Right atrium auricular region (tissue), 2 donors: ENCODE measurements around the gene MRPS15. TPM values are rescaled to one million over a fixed set of nuclear protein-coding genes. Genes with fewer than 3 reads are reported as not detected.

Source experiments
- DNase-seq: peaks from one replicate; pipeline ENCODE4 v3.0.0-alpha.2; 2019; ENCODE audit warnings: low spot score
- H3K27ac ChIP-seq, 2 donors: fragments of 200-600 bp; sonication (generic); 1 replicate in 1 of 2; 2 replicates in 1 of 2; pipeline ENCODE4 v1.5.1; 2016 to 2019
- H3K27me3 ChIP-seq, 2 donors: fragments of 200-600 bp; sonication (generic); one replicate each; pipeline versions ENCODE4 v1.5.1 to v1.6.0; 2017 to 2019
- H3K36me3 ChIP-seq: fragments of 200-600 bp; sonication (generic); one replicate; pipeline ENCODE4 v1.5.1; 2016
- H3K4me1 ChIP-seq, 2 donors: fragments of 200-600 bp; sonication (generic); one replicate each; pipeline versions ENCODE4 v1.5.1 to v1.6.0; 2017 to 2019
- H3K4me3 ChIP-seq, 2 donors: fragments of 200-600 bp; sonication (generic); 1 replicate in 1 of 2; 2 replicates in 1 of 2; pipeline ENCODE4 v1.5.1; 2017 to 2019; ENCODE audit warnings: mild to moderate bottlenecking in 1 of 2, moderate library complexity in 1 of 2
- H3K9me3 ChIP-seq, 2 donors: fragments of 200-600 bp; sonication (generic); one replicate each; pipeline ENCODE4 v1.5.1; 2019
- total RNA-seq, 2 donors: library from RNA; depleted of rRNA; stranded (reverse); fragments of >200 nt; gene quantifications; one replicate each; pipeline ENCODE4 v1.1.0, GENCODE V29; 2016
- TF ChIP-seq, protein P1 (sequence below), 2 donors: fragments of 200-600 bp; sonication (generic); IDR thresholded peaks; one replicate each; pipeline ENCODE4 v1.5.1; 2019; ENCODE audit warnings: antibody characterized with exemption in 2 of 2

The MRPS15 gene
- total RNA-seq, 2 donors from 2014 or later: 81.4 to 93.4 TPM

DNA sequence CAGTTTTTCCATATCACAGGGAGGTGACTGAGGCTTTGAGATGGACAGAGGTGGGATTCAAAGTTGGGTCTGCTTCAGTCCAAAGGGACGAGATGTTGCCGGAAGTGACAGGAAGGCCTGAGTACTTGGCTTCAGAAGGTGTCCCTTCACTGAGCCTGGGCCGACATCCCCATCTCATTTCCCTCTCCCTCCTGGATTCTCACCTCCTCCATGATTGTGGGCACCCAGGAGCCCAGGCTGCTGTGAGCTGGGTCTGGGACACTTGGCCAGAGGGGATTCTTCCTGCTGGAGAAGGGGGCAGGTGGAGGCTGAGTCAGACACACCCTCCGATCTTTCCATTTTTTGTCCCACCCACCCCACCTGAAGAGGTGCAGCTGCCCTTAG lies 2.8 kb upstream of the MRPS15 start:
- H3K36me3 ChIP-seq: no peaks in the 10 kb centered on the region
- no peak for DNase-seq
- no peak overlapping the region for H3K4me3 ChIP-seq
- no peaks in the 10 kb centered on the region for H3K27me3 ChIP-seq
- H3K27ac ChIP-seq: no peak overlapping the region
- peaks cover 0 to 20% of the 10 kb centered on the region in 2 donors for H3K4me1 ChIP-seq
- TF ChIP-seq, protein P1, sequence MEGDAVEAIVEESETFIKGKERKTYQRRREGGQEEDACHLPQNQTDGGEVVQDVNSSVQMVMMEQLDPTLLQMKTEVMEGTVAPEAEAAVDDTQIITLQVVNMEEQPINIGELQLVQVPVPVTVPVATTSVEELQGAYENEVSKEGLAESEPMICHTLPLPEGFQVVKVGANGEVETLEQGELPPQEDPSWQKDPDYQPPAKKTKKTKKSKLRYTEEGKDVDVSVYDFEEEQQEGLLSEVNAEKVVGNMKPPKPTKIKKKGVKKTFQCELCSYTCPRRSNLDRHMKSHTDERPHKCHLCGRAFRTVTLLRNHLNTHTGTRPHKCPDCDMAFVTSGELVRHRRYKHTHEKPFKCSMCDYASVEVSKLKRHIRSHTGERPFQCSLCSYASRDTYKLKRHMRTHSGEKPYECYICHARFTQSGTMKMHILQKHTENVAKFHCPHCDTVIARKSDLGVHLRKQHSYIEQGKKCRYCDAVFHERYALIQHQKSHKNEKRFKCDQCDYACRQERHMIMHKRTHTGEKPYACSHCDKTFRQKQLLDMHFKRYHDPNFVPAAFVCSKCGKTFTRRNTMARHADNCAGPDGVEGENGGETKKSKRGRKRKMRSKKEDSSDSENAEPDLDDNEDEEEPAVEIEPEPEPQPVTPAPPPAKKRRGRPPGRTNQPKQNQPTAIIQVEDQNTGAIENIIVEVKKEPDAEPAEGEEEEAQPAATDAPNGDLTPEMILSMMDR (IDR thresholded peaks at IDR 0.05): no peak
- no peaks in the 10 kb centered on the region for H3K9me3 ChIP-seq

DNA sequence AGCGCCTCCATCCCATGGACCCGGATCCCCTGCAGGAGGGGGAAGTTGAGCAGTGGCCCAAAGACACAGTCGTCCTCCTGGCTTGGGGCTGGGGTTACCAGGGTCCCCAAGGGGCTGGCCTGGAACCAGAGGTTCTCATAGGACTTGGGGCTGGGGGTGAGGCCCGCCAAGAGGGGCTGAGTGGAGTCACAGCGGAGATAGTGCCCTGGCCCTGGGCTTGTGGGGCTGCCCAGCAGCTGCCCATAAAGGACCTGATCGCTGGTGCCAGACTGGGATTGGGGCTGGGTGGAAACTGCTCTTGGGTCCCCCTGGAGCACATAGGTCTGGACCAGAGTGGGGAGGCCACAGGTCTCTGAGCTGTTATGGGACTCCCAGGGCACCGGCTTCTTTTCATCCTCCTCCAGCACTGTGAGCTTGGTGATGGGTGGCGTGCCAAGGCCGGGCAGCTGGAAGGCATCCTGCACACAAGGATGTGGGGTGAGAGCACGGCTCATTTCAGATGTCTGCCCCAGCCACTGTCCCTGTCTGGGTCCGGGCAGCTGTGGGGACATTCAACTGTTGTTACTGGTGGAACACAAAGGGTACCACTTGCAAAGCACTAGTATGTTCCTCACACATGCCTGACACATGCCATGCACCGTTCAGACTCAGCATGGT lies 2.3 kb upstream of the MRPS15 start:
- Histone ChIP-seq H3K27me3 (no peaks in the 10 kb centered on the region), H3K4me3 (no peak overlapping the region), H3K27ac (no peak overlapping the region), H3K4me1 (peaks cover 0 to 20% of the 10 kb centered on the region in 2 donors), H3K9me3 (no peaks in the 10 kb centered on the region), H3K36me3 (peaks cover under 1% of the 10 kb centered on the region)
- DNase-seq: no peak
- TF ChIP-seq, protein P1 (IDR thresholded peaks at IDR 0.05): no peak

DNA sequence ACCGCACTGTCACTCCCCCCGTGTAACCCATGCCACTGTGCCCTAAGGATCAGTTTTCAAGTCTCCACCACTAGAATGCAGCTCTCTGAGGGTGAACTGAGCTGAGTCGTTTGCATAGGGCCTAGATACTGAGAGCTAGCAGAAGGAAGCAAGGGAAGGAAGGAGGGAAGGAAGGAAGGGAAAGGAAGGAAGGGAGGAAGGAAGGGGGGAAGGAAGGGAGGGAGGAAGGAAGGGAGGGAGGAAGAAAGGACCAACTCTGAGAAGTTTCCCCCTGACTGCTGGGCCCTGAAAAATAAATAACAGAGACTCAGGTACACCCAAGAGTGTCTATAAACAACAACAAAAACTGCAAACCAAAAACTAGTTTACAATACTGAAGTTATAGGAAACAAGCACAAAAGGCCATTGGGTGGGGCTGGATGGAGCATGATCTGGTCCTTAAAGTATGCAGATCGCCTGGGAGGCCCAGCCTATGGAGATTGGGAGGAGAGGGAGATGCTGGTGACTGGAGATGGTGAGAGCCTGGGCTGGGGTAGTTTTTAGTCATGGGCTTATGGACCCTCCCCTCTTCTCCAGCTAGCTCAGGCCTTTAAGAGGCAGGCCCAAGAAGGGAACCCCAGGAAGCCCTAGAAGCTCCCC lies 1.7 kb upstream of the MRPS15 start:
- no peak for DNase-seq
- Histone ChIP-seq H3K27ac (no peak overlapping the region), H3K27me3 (no peaks in the 10 kb centered on the region), H3K4me1 (peaks cover 0 to 20% of the 10 kb centered on the region in 2 donors), H3K36me3 (peaks cover 7% of the 10 kb centered on the region), H3K9me3 (no peaks in the 10 kb centered on the region), H3K4me3 (no peak overlapping the region)
- TF ChIP-seq, protein P1 (IDR thresholded peaks at IDR 0.05): no peak

DNA sequence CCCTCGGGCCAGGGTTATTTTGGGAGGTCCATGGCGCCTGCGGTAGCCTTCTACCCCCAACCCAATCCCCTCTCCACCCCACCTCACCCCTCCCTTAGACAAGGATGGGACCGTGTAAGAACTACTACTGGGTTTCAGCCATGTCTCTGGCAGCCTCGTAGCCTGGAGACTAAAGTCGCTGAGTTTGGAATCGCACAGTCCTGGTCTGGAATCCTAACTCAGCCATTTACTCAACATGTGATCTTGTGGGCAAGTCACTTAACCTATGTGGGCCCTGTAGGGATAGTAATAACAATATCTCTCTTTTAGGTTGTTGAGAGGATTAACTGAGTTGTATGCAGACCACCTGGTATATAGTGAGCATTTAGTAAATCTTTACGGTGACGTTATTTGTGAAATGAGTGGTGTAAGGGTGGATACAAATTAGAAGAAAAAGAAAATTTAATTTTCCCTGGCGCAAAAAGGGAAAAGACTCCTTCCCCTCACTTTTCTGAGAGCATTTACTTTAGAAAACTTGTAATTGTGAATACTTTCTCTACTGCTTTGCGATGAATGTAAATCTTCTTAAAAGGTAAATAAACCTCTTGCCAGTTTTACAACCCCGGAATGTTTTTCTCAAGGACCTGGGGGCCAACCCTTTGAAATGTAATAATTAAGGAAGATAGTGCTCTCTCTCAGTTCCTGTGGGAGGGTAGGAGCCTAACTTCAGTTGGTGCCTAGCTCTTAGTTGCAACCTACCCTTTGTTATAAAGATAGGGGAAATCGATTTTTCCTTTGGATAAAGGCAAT lies 615 bp upstream of the MRPS15 start:
- DNase-seq: no peak
- Histone ChIP-seq H3K4me1 (peaks cover 0 to 20% of the 10 kb centered on the region in 2 donors), H3K27me3 (no peaks in the 10 kb centered on the region), H3K9me3 (no peaks in the 10 kb centered on the region), H3K27ac (peak overlapping the region; percentile 92 to 96), H3K36me3 (peaks cover 17% of the 10 kb centered on the region), H3K4me3 (peak overlapping the region; percentile 93 to 99)
- TF ChIP-seq, protein P1 (IDR thresholded peaks at IDR 0.05): no peak

DNA sequence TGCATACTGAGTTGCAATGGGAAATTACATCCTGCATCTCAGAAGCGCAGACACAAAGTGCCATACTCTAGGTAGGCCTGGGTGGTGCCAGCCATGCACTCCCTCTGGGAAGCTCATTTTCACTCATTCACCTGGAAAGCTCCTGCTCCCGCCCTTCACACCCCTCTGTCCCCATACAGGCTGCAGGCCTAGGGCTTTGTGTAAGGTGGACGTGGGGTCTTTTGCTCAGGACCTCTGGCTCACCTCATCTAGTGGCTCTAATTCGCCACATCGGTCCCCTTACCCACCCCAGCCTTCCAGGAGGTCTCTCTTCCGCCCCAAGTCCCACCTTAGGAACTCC lies 751 bp downstream of the MRPS15 start:
- Histone ChIP-seq H3K4me1 (peaks cover 0 to 20% of the 10 kb centered on the region in 2 donors), H3K4me3 (peak overlapping the region; percentile 93 to 99), H3K27ac (peak overlapping the region in 1 of 2 donors; percentile 92), H3K36me3 (peaks cover 28% of the 10 kb centered on the region), H3K27me3 (no peaks in the 10 kb centered on the region), H3K9me3 (no peaks in the 10 kb centered on the region)
- DNase-seq: no peak
- TF ChIP-seq, protein P1 (IDR thresholded peaks at IDR 0.05): no peak
